NCI-H446 treated with DMSO at 0.1 percent for 48 hours (cell line): ENCODE measurements around the gene RBM46.
"Not testable (repeated sequence)": the region's sequence is repeated elsewhere in the genome, so short reads cannot be mapped to it uniquely, and the experiment has no call there.

Experiments
- DNase-seq: peaks from one replicate; lab custom pipeline; 2025; lab: John Stamatoyannopoulos, UW

The RBM46 gene

GRCh38 chr4:154838155-154838554, 57.1 kb downstream of the RBM46 start:
- DNase-seq, result no peak

DNA sequence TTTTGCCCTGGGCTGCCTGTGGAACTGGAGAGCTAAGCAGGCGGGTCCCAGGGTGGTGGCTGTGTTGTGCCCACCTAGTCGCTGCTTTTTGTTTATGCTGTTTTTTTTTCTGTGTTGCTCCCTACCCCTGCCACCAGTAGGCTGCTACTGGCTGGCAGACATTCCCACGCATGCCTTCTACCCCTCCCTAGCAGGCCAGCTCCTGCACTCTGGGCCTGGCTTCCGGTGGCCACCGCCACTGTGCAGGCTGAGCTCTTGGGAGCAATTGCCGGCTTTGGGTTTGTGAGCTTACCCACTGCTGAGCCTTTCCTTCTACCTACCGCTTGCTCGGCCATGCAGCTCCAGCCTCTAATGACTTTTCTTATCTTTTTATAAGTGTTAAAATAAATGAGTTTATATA, 57.6 kb downstream of the RBM46 start:
- no peak for DNase-seq

DNA sequence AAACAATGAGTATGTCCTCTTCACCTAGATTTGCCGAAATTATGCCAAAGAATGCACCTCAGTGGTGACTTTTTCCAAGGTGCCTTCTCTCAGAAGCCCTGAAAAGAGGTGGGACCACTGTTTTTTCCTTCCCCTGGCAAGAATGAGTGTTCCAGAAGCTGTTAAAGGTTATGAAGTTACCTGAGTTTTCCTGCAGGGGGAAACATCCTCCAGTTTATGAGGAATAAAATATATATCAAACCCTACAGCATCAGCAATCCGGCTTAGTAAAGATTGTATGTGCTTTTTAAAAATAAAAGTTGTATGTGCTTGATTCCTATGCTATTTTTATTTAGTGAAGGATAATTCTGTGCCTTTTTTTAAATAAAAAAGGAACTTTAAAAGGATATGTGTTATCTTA, 73.3 kb downstream of the RBM46 start:
- DNase-seq, result no peak

DNA sequence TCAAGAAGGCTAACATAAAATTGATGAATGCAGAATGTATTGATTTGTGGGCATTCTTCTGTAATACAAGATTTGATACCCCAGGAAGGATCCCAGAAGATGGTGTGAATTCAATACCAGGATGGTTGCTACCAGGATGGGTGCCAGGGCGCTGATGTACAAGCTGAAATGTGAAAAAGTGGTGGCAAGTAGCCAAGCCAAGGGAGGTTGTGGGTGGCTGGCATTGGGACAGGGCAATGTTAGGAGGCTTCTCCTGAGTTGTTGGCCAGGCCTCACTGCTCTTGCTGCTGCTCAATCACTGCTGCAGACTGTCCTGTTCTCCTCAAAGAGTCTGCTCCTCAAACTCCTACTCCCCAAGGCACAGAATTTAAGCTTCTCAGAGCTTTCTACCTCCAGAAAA, 77.1 kb downstream of the RBM46 start:
- DNase-seq, result no peak

GRCh38 chr4:154868414-154869194, 87.5 kb downstream of the RBM46 start:
- DNase-seq, result no peak

DNA sequence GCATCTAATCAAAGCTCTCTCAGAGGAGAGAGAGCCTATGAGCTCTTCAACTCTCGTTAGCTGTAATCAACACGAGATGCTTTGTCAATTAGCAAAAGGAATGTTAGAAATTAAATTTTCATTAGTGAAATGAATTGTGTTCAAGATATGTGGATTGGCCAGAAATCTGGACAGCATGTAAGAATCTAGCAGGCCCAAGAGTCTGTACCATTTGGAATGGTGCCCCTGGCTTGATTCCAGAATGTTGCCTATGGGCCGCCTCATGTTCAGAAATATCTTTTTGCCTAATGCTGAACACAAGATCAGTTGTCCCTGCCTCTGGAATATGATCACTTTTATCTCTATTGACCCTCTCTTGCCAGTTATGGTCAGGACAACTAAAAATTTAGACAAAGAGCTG, 88.2 kb downstream of the RBM46 start:
- no peak for DNase-seq

DNA sequence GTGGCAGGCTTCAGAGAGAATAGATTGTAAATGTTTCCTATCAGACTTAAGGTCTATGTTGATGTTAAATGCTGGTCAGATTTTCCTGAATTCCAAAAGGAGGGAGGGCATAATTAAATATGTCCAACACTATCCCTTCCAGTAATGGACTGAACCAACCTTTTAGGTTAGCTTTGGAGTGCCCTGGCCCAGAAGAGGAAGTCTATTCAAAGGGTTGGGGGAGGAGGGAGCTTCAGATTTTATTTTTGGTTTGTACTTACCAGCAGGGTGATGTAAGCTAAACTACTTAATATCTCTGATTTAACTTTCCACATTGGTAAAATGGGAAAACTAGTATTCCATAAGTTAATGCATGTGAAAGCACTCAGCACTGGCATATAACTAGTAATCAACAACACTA, 91.1 kb downstream of the RBM46 start:
- DNase-seq, result no peak

GRCh38 chr4:154874049-154874448, 93.0 kb downstream of the RBM46 start:
- DNase-seq, result not testable (repeated sequence)

GRCh38 chr4:154877110-154877760, 96.2 kb downstream of the RBM46 start:
- no peak for DNase-seq
